Thoracic aorta (tissue), 2 donors: ENCODE measurements around the gene GJD2. TPM values are rescaled to one million over a fixed set of nuclear protein-coding genes. Genes with fewer than 3 reads are reported as not detected.

ENCODE experiments used
- ATAC-seq: fragments of 150-250 bp; one replicate; pipeline ENCODE4 v1.8.0; 2017; ENCODE audit warnings: low read depth; ENCODE audit not compliant: insufficient number of reproducible peaks, low FRiP score
- DNase-seq: peaks from one replicate; pipeline ENCODE4 v3.0.0-alpha.2; 2020; ENCODE audit warnings: low spot score
- H3K27ac ChIP-seq, 2 donors: fragments of 200-600 bp; sonication (generic); 1 replicate in 1 of 2; 2 replicates in 1 of 2; pipeline ENCODE4 v1.5.1; 2016; ENCODE audit warnings: mild to moderate bottlenecking in 2 of 2, moderate library complexity in 2 of 2
- H3K27me3 ChIP-seq: fragments of 200-600 bp; sonication (generic); replicated peaks from 2 replicates; pipeline ENCODE4 v1.6.0; 2016; ENCODE audit warnings: mild to moderate bottlenecking; ENCODE audit not compliant: insufficient read depth
- H3K36me3 ChIP-seq: fragments of 200-600 bp; sonication (generic); one replicate; pipeline ENCODE4 v1.5.1; 2016
- H3K4me1 ChIP-seq, 2 donors: fragments of 200-600 bp; sonication (generic); 1 replicate in 1 of 2; 2 replicates in 1 of 2; pipeline versions ENCODE4 v1.5.1 to v1.6.0; 2016; ENCODE audit warnings: low read depth in 2 of 2, mild to moderate bottlenecking in 1 of 2; ENCODE audit not compliant: control insufficient read depth in 1 of 2
- H3K4me3 ChIP-seq: fragments of 200-600 bp; sonication (generic); 2 replicates; pipeline ENCODE4 v1.5.1; 2016; ENCODE audit warnings: mild to moderate bottlenecking
- H3K9me3 ChIP-seq: fragments of 200-600 bp; sonication (generic); 2 replicates; pipeline ENCODE4 v1.5.1; 2016
- CTCF ChIP-seq: fragments of 200-600 bp; sonication (generic); IDR thresholded peaks from one replicate; pipeline ENCODE4 v1.5.1; 2019; ENCODE audit warnings: antibody characterized with exemption
- total RNA-seq, 2 donors: library from RNA; depleted of rRNA; stranded (reverse); fragments of >200 nt; gene quantifications; one replicate each; pipeline versions ENCODE4 v1.1.0 to v1.2.3, GENCODE V29; 2016

Gene GJD2
- total RNA-seq, 2 donors from 2014 or later: not detected

- no peaks in the 10 kb centered on the region for H3K36me3 ChIP-seq
- no peak for DNase-seq
- no peak overlapping the region for H3K4me3 ChIP-seq
- H3K27ac ChIP-seq: no peak overlapping the region
- no peak for ATAC-seq
- TF ChIP-seq CTCF: no peak
- H3K27me3 ChIP-seq: no peaks in the 10 kb centered on the region
- H3K4me1 ChIP-seq: peaks cover 0 to 13% of the 10 kb centered on the region in 2 donors
- H3K9me3 ChIP-seq: no peaks in the 10 kb centered on the region
These were observed 31.4 kb upstream of the GJD2 start for GRCh38 chr15:34786206-34786605.

- H3K27me3 ChIP-seq: no peaks in the 10 kb centered on the region
- H3K4me3 ChIP-seq: no peak overlapping the region
- no peak for ATAC-seq
These were observed 29.2 kb upstream of the GJD2 start for GRCh38 chr15:34783991-34784390.

GRCh38 chr15:34783431-34783830 lies 28.6 kb upstream of the GJD2 start:
- H3K4me1 ChIP-seq: peaks cover 0 to 13% of the 10 kb centered on the region in 2 donors
- no peak for ATAC-seq
- H3K27me3 ChIP-seq: no peaks in the 10 kb centered on the region
- no peaks in the 10 kb centered on the region for H3K36me3 ChIP-seq
- no peak for TF ChIP-seq CTCF
- no peak overlapping the region for H3K27ac ChIP-seq
- H3K9me3 ChIP-seq: no peaks in the 10 kb centered on the region
- H3K4me3 ChIP-seq: no peak overlapping the region
- no peak for DNase-seq

More at GRCh38 chr15:34783991-34784390, 29.2 kb upstream of the GJD2 start:
- H3K4me1 ChIP-seq: peaks cover 0 to 13% of the 10 kb centered on the region in 2 donors
- TF ChIP-seq CTCF: no peak
- no peaks in the 10 kb centered on the region for H3K9me3 ChIP-seq
- DNase-seq: no peak
- no peaks in the 10 kb centered on the region for H3K36me3 ChIP-seq
- H3K27ac ChIP-seq: no peak overlapping the region

GRCh38 chr15:34782901-34783300 lies 28.1 kb upstream of the GJD2 start:
- no peaks in the 10 kb centered on the region for H3K36me3 ChIP-seq
- H3K27me3 ChIP-seq: no peaks in the 10 kb centered on the region
- H3K27ac ChIP-seq: no peak overlapping the region
- no peak overlapping the region for H3K4me3 ChIP-seq
- no peaks in the 10 kb centered on the region for H3K9me3 ChIP-seq
- no peak for TF ChIP-seq CTCF
- peaks cover 0 to 13% of the 10 kb centered on the region in 2 donors for H3K4me1 ChIP-seq
- DNase-seq: no peak
- no peak for ATAC-seq

GRCh38 chr15:34780725-34781124 lies 25.9 kb upstream of the GJD2 start:
- H3K4me1 ChIP-seq: peaks cover 0 to 13% of the 10 kb centered on the region in 2 donors
- no peaks in the 10 kb centered on the region for H3K27me3 ChIP-seq
- DNase-seq: no peak
- no peak overlapping the region for H3K27ac ChIP-seq
- TF ChIP-seq CTCF: no peak
- H3K36me3 ChIP-seq: no peaks in the 10 kb centered on the region
- no peaks in the 10 kb centered on the region for H3K9me3 ChIP-seq
- no peak for ATAC-seq
- no peak overlapping the region for H3K4me3 ChIP-seq
